ENCODE measurements around the gene GPRC6A.

GPRC6A gene

GRCh38 chr6:116773886-116774285, 55.0 kb downstream of the GPRC6A start:
- DNase-seq: no peak

- no peak for DNase-seq
These were observed 56.4 kb downstream of the GPRC6A start for GRCh38 chr6:116772450-116772849.

- DNase-seq: no peak
These were observed 61.2 kb downstream of the GPRC6A start for GRCh38 chr6:116767715-116768114.

GRCh38 chr6:116766506-116767176, 62.2 kb downstream of the GPRC6A start:
- DNase-seq: no peak

GRCh38 chr6:116764961-116765841, 63.7 kb downstream of the GPRC6A start, which contains the start of gene FAM162B:
Gene FAM162B, minus strand, starts transcription at chr6:116765719. Its CDS starts 143 bp downstream, at chr6:116765576.
- DNase-seq: no peak

GRCh38 chr6:116764629-116764960, 64.3 kb downstream of the GPRC6A start:
- no peak for DNase-seq

- no peak for DNase-seq
These were observed 64.8 kb downstream of the GPRC6A start for GRCh38 chr6:116763906-116764628.

GRCh38 chr6:116763048-116763447, 65.8 kb downstream of the GPRC6A start:
- no peak for DNase-seq

GRCh38 chr6:116762235-116762634, 66.6 kb downstream of the GPRC6A start:
- no peak for DNase-seq

- DNase-seq: no peak
These were observed 67.1 kb downstream of the GPRC6A start for GRCh38 chr6:116761779-116762178.

- DNase-seq: no peak
These were observed 83.7 kb downstream of the GPRC6A start for GRCh38 chr6:116745176-116745575.

All from activated gamma-delta T cell treated with Interleukin-2 at 50 U/mL for 16 hours (primary cell).